GM23248 (cell line): ENCODE measurements around the gene DCDC1.

Experiments
- EZH2 ChIP-seq: fragments of 200-600 bp; sonication (generic); IDR thresholded peaks from 2 replicates; pipeline ENCODE4 v1.6.1; 2018; ENCODE audit warnings: antibody characterized with exemption, mild to moderate bottlenecking; ENCODE audit not compliant: insufficient read depth, poor library complexity, severe bottlenecking
- EZH2phosphoT487 ChIP-seq: fragments of 200-600 bp; sonication (generic); IDR thresholded peaks from 2 replicates; pipeline ENCODE4 v1.6.1; 2018; ENCODE audit warnings: antibody characterized with exemption, moderate library complexity, mild to moderate bottlenecking, low read depth; ENCODE audit not compliant: insufficient read depth

DNA sequence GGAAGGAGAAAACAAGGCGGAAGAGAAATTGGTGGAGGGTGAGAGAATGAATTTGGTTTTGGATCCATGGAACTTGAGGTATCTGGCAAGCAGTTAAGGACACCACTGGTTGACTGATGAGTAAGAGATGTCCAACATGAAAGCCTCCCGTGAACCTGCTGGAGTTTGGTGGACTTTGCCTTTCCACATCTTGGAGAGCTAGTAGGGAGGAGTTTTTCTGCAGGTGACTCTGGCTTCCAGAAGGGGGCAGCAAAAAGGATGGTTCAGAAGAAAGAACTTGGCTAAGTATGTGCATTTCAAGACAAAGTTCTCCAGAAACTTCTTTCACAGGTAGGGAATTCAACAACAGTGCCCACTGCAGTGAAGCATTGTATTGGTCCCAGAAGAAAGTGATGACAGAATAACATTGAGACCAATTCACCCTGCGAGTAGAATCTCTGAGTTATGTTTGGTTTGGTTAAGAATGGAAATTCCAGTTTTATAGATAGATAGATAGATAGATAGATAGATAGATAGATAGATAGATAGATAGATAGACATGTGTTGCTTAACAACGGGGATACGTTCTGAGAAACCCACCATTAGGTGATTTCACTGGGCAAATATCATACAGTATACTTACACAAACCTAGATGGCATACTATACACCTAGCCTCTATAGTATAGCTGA is 28.5 kb downstream of the DCDC1 start:
- no peak for TF ChIP-seq EZH2
- no peak for TF ChIP-seq EZH2phosphoT487
